Measurements from ENCODE around the gene SLC22A6. TPM values are rescaled to one million over a fixed set of nuclear protein-coding genes. Genes with fewer than 3 reads are reported as not detected.
"Not testable (repeated sequence)": the region's sequence is repeated elsewhere in the genome, so short reads cannot be mapped to it uniquely, and the experiment has no call there.

Gene SLC22A6
- total and polyA plus RNA-seq, 8 donors, result not detected

DNA sequence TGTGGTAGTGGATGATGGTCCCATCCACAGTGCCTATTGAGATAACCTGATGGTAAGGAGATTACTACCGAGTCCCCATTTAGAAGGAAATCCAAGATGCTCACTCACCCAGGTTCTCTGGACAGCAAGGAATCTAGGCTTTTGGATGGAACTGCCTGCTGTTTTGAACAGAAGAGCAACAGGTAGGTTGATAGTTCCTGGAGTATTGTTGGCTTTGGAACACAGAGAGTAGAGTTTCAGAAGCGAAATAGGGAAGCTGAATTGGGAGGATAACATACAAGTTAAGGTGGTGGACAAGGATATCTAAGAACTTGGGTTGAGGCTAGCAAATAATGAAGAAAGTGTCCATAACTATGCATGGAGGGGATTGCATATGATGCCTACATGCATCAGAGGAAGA lies 27.6 kb downstream of the SLC22A6 start:
- H3K27ac ChIP-seq, result no peak overlapping the region
- TF ChIP-seq EP300 (IDR thresholded peaks at IDR 0.05), result no peak
- TF ChIP-seq POLR2A (IDR thresholded peaks at IDR 0.05), result no peak
- no peak for TF ChIP-seq POLR2AphosphoS5 (IDR thresholded peaks at IDR 0.05)
- TF ChIP-seq, protein P1, sequence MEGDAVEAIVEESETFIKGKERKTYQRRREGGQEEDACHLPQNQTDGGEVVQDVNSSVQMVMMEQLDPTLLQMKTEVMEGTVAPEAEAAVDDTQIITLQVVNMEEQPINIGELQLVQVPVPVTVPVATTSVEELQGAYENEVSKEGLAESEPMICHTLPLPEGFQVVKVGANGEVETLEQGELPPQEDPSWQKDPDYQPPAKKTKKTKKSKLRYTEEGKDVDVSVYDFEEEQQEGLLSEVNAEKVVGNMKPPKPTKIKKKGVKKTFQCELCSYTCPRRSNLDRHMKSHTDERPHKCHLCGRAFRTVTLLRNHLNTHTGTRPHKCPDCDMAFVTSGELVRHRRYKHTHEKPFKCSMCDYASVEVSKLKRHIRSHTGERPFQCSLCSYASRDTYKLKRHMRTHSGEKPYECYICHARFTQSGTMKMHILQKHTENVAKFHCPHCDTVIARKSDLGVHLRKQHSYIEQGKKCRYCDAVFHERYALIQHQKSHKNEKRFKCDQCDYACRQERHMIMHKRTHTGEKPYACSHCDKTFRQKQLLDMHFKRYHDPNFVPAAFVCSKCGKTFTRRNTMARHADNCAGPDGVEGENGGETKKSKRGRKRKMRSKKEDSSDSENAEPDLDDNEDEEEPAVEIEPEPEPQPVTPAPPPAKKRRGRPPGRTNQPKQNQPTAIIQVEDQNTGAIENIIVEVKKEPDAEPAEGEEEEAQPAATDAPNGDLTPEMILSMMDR (IDR thresholded peaks at IDR 0.05), result no peak
- peaks cover 0 to 16% (median 12%) of the 10 kb centered on the region in 4 donors for H3K4me1 ChIP-seq
- H3K4me3 ChIP-seq, result no peak overlapping the region
- no peak for DNase-seq
- WGBS, 5 donors, result 85 to 97% (median 92%) methylated on average over 2 of the region's 2 CpGs
- no peaks in the 10 kb centered on the region for H3K27me3 ChIP-seq
- no peaks in the 10 kb centered on the region for H3K9me3 ChIP-seq
- no peaks in the 10 kb centered on the region for H3K36me3 ChIP-seq
- intact Hi-C loops (cut with DNase I; ENCODE audit: low total_unique reads), result no loop called here

DNA sequence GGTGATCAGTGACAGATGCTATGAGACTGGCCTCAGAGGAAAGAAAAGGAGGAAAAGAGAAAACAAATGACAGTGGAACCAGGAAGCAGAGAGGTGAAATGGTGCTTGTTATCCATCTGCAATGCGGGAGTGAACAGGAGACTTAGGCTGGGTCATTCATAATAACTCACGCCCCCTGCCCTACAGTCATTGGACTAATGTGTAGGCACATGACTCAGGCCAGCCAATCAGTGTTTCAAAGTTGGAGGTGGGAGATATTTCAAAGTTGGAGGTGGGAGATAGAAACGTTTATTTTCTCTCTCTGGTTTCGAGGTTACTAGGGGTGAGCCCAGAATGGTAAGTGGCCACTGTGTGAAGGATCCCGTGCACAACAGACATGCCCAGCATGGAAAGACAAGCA lies 30.3 kb downstream of the SLC22A6 start:
- Histone ChIP-seq H3K4me1 (peaks cover 0 to 13% (median 11%) of the 10 kb centered on the region in 4 donors), H3K9me3 (no peaks in the 10 kb centered on the region), H3K27ac (no peak overlapping the region), H3K27me3 (no peaks in the 10 kb centered on the region), H3K36me3 (no peaks in the 10 kb centered on the region), H3K4me3 (no peak overlapping the region)
- no peak for TF ChIP-seq EP300 (IDR thresholded peaks at IDR 0.05)
- TF ChIP-seq POLR2AphosphoS5 (IDR thresholded peaks at IDR 0.05), result no peak
- TF ChIP-seq POLR2A (IDR thresholded peaks at IDR 0.05), result no peak
- TF ChIP-seq, protein P1 (IDR thresholded peaks at IDR 0.05), result no peak
- peak in 1 of 2 donors; percentile 5 for DNase-seq
- intact Hi-C loops (cut with DNase I; ENCODE audit: low total_unique reads), result no loop called here
- 75 to 84% (median 78%) methylated on average over 5 of the region's 5 CpGs for WGBS, 5 donors

DNA sequence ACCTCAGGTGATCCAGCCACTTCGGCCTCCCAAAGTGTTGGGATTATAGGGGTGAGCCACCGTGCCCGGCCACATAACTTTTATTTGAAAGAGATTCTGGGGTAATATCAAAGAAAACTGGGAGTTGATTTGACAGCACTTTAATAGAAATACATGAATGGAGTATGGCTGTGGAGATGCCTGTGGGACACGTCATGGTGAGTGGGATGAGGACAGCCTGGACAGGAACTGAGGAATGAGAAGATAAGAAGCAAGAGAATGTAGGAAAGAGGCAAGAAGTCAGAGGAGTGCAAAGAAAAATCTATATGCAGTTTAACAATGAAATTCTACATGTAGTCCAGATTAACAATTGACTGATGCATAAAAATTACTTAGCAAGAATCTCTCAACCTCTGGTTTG lies 31.0 kb downstream of the SLC22A6 start:
- Histone ChIP-seq H3K27ac (no peak overlapping the region), H3K27me3 (no peaks in the 10 kb centered on the region), H3K4me3 (no peak overlapping the region), H3K4me1 (peaks cover 0 to 7% (median 4%) of the 10 kb centered on the region in 4 donors), H3K9me3 (no peaks in the 10 kb centered on the region), H3K36me3 (no peaks in the 10 kb centered on the region)
- WGBS, 5 donors, result 88 to 92% (median 91%) methylated on average over 4 of the region's 4 CpGs
- intact Hi-C loops (cut with DNase I; ENCODE audit: low total_unique reads), result no loop called here
- peak in 1 of 2 donors; percentile 7 for DNase-seq
- no peak for TF ChIP-seq POLR2AphosphoS5 (IDR thresholded peaks at IDR 0.05)
- TF ChIP-seq EP300 (IDR thresholded peaks at IDR 0.05), result no peak
- no peak for TF ChIP-seq POLR2A (IDR thresholded peaks at IDR 0.05)
- TF ChIP-seq, protein P1 (IDR thresholded peaks at IDR 0.05), result no peak

DNA sequence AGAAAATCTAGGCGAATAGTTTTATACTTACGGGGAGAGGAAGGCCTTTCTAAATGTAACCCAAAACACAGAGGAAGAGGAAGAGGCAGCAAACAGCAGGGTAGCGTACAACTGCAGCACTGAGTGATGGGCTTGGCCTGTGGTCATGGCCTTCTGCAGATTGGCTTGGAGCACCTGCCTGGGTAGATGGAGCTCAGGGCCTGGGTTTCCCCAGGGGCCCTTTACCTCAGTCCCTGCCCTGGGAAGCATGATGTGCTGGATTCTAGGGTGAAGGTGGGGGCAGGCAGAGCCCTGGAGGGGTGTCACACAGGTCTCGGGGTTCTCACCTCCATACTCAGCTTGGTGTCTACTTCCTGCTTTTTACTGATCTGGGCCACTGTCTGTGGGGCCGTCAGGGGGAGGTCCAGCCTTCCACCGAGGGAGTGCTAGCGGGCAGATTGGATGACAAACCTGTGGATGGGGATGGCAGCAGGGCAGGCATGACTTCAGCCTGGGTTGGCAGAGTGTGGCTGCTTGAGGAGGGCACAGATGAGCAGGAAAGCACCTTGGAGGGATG lies 35.9 kb downstream of the SLC22A6 start:
- intact Hi-C loops (cut with DNase I; ENCODE audit: low total_unique reads), result no loop called here
- 75 to 85% (median 83%) methylated on average over 6 to 7 of the region's 7 CpGs for WGBS, 5 donors
- no peaks in the 10 kb centered on the region for H3K27me3 ChIP-seq

DNA sequence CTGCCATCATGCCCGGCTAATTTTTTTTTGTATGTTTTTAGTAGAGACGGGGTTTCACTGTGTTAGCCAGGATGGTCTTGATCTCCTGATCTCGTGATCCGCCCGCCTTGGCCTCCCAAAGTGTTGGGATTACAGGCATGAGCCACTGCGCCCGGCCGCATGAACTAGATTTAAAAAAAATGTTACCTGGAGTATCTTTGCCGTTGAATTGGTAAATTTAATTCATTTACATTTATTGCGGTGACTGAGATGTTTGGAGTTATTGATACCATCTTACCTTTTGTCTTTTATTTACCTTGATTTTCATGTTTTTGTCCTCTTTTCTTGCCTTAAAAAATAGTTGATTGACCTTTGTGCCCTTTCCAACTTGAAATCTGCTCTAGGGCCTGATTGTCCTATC lies 39.2 kb downstream of the SLC22A6 start:
- DNase-seq; H3K4me3 ChIP-seq; H3K27ac ChIP-seq; H3K36me3 ChIP-seq; H3K9me3 ChIP-seq; H3K27me3 ChIP-seq; H3K4me1 ChIP-seq; intact Hi-C loops (cut with DNase I; ENCODE audit: low total_unique reads): not testable (repeated sequence)
- 94 to 98% (median 97%) methylated on average over 10 of the region's 10 CpGs for WGBS, 5 donors

More for the DNA sequence above, 35.9 kb downstream of the SLC22A6 start:
- DNase-seq, result peak in 1 of 2 donors; percentile 21
- H3K4me1 ChIP-seq, result no peaks in the 10 kb centered on the region
- H3K4me3 ChIP-seq, result no peak overlapping the region
- no peaks in the 10 kb centered on the region for H3K36me3 ChIP-seq
- no peak overlapping the region for H3K27ac ChIP-seq
- TF ChIP-seq EP300 (IDR thresholded peaks at IDR 0.05) (no peak), POLR2A (IDR thresholded peaks at IDR 0.05) (no peak), POLR2AphosphoS5 (IDR thresholded peaks at IDR 0.05) (no peak)
- TF ChIP-seq, protein P1 (IDR thresholded peaks at IDR 0.05), result no peak
- H3K9me3 ChIP-seq, result peaks cover 0 to 5% (median 2%) of the 10 kb centered on the region in 4 donors

DNA sequence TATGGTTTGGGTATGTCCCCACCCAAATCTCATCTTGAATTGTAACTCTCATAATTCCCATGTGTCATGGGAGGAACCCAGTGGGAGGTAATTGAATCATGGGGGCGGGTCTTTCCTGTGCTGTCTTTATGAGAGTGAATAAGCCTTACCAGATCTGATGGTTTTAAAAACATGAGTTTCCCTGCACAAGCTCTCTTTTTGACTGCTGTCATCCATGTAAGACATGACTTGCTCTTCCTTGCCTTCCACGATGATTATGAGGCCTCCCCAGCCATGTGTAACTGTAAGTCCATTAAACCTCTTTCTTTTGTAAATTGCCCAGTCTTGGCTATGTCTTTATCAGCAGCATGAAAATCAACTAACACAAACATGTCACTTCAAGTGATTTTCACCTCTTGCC lies 47.2 kb downstream of the SLC22A6 start:
- H3K9me3 ChIP-seq; H3K4me1 ChIP-seq; H3K27me3 ChIP-seq; DNase-seq; intact Hi-C loops (cut with DNase I; ENCODE audit: low total_unique reads); H3K27ac ChIP-seq; H3K4me3 ChIP-seq; H3K36me3 ChIP-seq: not testable (repeated sequence)
- 81 to 88% (median 83%) methylated on average over 2 of the region's 2 CpGs for WGBS, 5 donors
